ENCODE data around the gene KCNH2.
"Not testable (repeated sequence)": the region's sequence is repeated elsewhere in the genome, so short reads cannot be mapped to it uniquely, and the experiment has no call there.

Gene KCNH2

DNA sequence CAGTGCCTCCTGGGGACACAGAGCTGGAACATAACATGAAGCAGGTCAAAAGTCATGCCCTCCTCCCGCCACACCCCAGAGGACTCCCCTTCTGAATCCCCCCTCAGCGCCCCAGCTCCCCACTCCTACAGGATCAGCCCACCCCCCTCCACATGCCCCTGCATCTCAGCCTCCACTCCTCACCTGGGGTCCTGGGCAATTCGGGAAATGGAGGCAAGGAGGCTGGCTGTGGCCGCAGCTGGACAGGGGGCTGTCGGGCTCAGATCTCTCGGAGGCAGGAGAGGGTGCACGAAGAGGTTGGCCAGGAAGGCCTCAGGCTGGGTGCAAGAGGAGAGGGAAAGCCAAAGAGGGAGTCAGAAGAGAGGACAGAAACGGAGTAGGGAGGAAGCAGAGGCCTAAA, 38.4 kb upstream of the KCNH2 start:
- Histone ChIP-seq H3K4me1 (ENCODE audit: insufficient read depth, low read length) (peaks cover 18% of the 10 kb centered on the region), H3K36me3 (ENCODE audit: insufficient read depth, low read length) (no peaks in the 10 kb centered on the region), H3K9ac (ENCODE audit: low read depth, low read length) (no peak overlapping the region), H3K9me3 (ENCODE audit: control insufficient read depth, insufficient read depth, low read length) (peaks cover 4% of the 10 kb centered on the region; the same call in 1 of the 2 replicates)

DNA sequence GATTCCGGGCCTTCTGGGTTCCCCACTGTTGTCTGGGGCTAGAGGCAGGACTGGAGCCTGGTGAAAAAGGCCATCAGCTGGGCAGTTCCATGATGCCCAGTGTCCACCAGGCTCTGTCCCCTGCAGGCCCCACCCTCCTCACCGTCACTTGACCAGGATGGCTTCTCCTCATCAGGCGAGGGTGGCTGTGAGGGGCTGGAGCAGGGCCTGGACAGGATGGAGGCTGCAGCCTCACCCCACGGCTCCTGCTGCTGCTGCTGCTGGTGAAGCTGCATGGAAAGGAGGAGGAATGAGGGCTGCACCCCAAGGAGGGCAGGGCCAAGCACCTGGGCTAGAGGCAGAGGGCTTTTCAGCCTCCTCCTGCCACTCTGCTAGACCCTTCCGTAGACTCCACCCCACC, 37.8 kb upstream of the KCNH2 start:
- Histone ChIP-seq H3K9ac (ENCODE audit: low read depth, low read length) (no peak overlapping the region), H3K4me1 (ENCODE audit: insufficient read depth, low read length) (peaks cover 19% of the 10 kb centered on the region), H3K36me3 (ENCODE audit: insufficient read depth, low read length) (no peaks in the 10 kb centered on the region), H3K9me3 (ENCODE audit: control insufficient read depth, insufficient read depth, low read length) (peaks cover 4% of the 10 kb centered on the region; the same call in 1 of the 2 replicates)

DNA sequence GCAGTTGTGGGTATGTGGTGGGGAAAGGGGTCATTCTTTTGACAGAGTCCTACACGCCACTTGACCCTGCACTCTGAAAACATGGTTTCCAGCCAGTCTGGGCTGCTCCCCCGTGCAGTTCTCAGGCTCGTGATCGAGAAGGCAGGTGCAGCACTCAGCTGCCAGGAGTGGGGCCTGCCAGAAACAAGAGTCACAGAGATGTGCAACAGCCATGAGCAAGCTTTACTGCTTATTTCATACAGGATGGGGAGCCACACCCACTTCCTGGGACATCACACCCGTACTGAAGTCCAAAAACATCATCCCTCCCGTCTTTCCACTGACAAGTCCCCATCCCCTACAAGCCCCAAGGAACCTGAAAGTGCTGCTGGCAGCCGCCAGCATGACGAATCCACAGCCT, 36.8 kb upstream of the KCNH2 start:
- H3K4me1 ChIP-seq (ENCODE audit: insufficient read depth, low read length) = peaks cover 16% of the 10 kb centered on the region
- peaks cover 4% of the 10 kb centered on the region; the same call in 1 of the 2 replicates for H3K9me3 ChIP-seq (ENCODE audit: control insufficient read depth, insufficient read depth, low read length)
- H3K9ac ChIP-seq (ENCODE audit: low read depth, low read length) = no peak overlapping the region
- H3K36me3 ChIP-seq (ENCODE audit: insufficient read depth, low read length) = no peaks in the 10 kb centered on the region

DNA sequence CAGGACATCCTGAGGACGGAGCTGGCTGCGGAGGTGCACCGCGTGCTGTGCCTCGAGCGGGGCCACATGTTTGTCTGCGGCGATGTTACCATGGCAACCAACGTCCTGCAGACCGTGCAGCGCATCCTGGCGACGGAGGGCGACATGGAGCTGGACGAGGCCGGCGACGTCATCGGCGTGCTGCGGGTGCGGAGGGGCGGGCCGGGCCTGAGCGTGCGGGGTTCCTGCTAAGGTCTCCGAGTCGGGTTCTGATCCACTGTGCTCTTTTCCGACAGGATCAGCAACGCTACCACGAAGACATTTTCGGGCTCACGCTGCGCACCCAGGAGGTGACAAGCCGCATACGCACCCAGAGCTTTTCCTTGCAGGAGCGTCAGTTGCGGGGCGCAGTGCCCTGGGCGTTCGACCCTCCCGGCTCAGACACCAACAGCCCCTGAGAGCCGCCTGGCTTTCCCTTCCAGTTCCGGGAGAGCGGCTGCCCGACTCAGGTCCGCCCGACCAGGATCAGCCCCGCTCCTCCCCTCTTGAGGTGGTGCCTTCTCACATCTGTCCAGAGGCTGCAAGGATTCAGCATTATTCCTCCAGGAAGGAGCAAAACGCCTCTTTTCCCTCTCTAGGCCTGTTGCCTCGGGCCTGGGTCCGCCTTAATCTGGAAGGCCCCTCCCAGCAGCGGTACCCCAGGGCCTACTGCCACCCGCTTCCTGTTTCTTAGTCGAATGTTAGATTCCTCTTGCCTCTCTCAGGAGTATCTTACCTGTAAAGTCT, 35.8 kb upstream of the KCNH2 start:
- Histone ChIP-seq H3K36me3 (ENCODE audit: insufficient read depth, low read length) (no peaks in the 10 kb centered on the region), H3K9ac (ENCODE audit: low read depth, low read length) (peak overlapping the region; percentile 51; the same call in 1 of the 2 replicates), H3K4me1 (ENCODE audit: insufficient read depth, low read length) (peaks cover 14% of the 10 kb centered on the region), H3K9me3 (ENCODE audit: control insufficient read depth, insufficient read depth, low read length) (no peaks in the 10 kb centered on the region)

DNA sequence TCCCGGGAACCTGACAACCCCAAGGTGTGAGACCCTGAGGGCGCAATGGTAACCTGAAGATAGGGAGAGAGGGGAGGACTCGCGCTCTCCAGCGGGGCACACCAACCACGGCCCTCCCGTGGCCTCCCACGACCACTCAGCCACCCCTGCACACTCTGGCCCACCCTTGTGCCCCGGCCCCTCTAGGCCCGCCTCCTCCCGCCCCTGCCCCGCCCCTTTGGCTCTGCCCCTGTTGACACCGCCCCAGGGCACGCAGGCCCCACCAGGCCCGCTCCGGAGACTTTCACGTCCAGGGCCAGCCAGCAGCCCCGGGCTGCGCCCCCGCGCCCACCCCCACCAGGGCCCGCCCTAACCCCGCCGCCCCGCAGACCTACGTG, 35.2 kb upstream of the KCNH2 start:
- Histone ChIP-seq H3K9ac (ENCODE audit: low read depth, low read length) (peak overlapping the region; percentile 51; the same call in 1 of the 2 replicates), H3K36me3 (ENCODE audit: insufficient read depth, low read length) (no peaks in the 10 kb centered on the region), H3K9me3 (ENCODE audit: control insufficient read depth, insufficient read depth, low read length) (no peaks in the 10 kb centered on the region), H3K4me1 (ENCODE audit: insufficient read depth, low read length) (peaks cover 16% of the 10 kb centered on the region)

DNA sequence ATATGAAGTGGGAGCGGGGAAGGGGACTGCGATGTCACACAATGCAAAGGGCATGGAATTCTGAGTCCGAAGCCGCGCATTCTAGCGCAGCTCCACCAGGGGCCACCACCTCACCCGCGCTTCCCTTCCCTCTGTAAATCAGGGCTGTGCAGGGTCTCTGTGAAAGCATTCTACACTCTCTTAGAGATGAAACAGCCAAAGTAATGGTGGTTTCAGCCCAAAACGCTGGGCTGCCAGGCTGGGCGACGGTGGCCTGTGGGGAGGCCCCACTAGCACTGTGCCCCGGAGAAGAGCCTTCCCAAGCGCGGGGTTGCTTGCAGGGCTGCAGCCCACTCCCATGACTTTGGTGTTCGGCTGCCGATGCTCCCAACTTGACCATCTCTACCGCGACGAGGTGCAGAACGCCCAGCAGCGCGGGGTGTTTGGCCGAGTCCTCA, 34.8 kb upstream of the KCNH2 start:
- H3K9me3 ChIP-seq (ENCODE audit: control insufficient read depth, insufficient read depth, low read length) = no peaks in the 10 kb centered on the region
- no peaks in the 10 kb centered on the region for H3K36me3 ChIP-seq (ENCODE audit: insufficient read depth, low read length)
- H3K9ac ChIP-seq (ENCODE audit: low read depth, low read length) = peak overlapping the region; percentile 51; the same call in 1 of the 2 replicates
- H3K4me1 ChIP-seq (ENCODE audit: insufficient read depth, low read length) = peaks cover 20% of the 10 kb centered on the region

DNA sequence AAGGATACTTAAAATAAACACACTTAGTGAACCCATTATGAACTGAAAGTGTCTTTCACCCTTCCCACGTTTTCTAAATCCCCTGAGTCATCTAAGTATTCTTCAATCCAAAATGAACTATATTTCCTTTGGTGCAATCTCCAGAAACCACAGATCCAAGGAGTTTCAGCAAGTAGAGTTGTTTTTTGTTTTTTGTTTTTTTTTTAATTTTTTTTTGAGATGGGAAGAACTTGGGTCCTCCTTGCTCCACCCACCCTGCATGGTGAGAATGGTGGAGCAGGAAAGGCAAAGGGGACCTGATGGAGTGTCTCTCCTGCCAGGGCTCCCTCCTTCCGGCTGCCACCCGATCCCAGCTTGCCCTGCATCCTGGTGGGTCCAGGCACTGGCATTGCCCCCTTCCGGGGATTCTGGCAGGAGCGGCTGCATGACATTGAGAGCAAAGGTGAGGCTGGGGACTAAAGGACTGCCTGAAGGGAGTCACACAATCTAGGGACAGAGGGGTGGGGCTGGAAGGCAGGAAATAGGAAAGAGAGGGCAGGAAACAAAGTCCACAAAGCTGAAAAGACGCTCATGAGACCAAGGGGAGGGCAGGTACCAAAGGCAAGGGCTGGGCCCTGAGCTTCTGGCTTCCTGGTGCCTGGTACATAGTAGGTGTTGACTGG, 34.0 kb upstream of the KCNH2 start:
- Histone ChIP-seq H3K9me3 (ENCODE audit: control insufficient read depth, insufficient read depth, low read length) (no peaks in the 10 kb centered on the region), H3K9ac (ENCODE audit: low read depth, low read length) (peak overlapping the region; percentile 51; the same call in 1 of the 2 replicates), H3K4me1 (ENCODE audit: insufficient read depth, low read length) (peaks cover 27% of the 10 kb centered on the region), H3K36me3 (ENCODE audit: insufficient read depth, low read length) (no peaks in the 10 kb centered on the region)

DNA sequence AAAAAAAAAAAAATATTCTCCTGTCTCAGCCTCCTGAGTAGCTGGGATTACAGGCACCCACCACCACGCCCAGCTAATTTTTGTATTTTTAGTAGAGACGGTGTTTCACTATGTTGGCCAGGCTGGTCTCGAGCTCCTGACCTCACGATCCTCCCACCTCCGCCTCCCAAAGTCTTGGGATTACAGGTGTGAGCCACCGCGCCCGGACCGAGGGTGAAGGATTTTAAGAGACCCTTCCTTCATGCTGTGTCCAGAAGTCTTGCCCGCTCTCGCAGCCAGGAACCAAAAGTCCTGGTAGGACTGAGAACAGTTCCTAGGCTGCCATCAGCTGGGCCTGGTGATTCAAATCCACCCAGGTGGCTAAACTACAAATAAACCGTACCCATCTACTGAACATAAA, 33.5 kb upstream of the KCNH2 start:
- H3K4me1 ChIP-seq (ENCODE audit: insufficient read depth, low read length) = peaks cover 27% of the 10 kb centered on the region
- H3K9ac ChIP-seq (ENCODE audit: low read depth, low read length); H3K36me3 ChIP-seq (ENCODE audit: insufficient read depth, low read length); H3K9me3 ChIP-seq (ENCODE audit: control insufficient read depth, insufficient read depth, low read length): not testable (repeated sequence)

DNA sequence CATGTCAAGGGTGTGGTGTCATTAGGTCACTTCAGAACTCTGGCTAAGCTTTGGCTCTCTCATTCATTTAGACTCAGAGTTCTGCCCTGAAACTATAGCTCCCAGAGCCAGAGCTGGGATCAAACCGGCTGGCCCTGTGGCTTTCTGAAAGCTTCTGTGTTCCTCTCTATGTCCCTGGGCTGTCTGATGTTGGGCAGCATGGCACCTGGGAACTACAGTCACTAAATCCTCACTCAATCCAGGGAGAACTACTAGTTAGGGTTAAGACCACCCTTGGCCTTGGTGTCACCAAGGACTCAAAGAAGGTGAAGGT, 32.9 kb upstream of the KCNH2 start:
- Histone ChIP-seq H3K9ac (ENCODE audit: low read depth, low read length) (peak overlapping the region; percentile 49; the same call in 1 of the 2 replicates), H3K4me1 (ENCODE audit: insufficient read depth, low read length) (peaks cover 27% of the 10 kb centered on the region), H3K9me3 (ENCODE audit: control insufficient read depth, insufficient read depth, low read length) (no peaks in the 10 kb centered on the region), H3K36me3 (ENCODE audit: insufficient read depth, low read length) (no peaks in the 10 kb centered on the region)

DNA sequence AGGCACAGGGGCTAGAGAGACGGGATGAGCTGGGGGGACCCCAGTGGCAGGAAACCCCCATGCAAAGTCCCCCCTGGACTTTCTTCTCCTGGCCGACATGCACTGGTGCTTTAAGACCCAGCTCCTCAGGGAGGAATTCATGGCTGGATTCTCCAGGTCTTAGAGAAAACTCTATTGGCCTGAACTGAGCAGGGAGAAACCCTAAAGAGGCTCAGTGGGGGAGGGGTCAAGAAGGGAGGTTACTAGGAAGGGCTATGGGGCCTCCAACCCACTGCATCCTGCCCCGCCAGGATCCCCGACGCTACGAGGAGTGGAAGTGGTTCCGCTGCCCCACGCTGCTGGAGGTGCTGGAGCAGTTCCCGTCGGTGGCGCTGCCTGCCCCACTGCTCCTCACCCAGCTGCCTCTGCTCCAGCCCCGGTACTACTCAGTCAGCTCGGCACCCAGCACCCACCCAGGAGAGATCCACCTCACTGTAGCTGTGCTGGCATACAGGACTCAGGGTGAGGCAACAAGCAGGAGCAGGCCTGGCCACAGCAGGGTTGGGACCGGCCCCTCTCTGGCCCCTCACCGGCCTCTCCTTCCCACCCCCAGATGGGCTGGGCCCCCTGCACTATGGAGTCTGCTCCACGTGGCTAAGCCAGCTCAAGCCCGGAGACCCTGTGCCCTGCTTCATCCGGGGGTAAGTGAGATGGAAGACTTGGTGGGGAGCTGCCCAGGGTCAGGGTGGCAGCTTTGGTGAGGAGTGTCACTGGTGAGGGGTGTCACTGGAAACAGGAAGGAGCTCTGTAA, 32.4 kb upstream of the KCNH2 start:
- peak overlapping the region; percentile 49; the same call in 1 of the 2 replicates for H3K9ac ChIP-seq (ENCODE audit: low read depth, low read length)
- H3K9me3 ChIP-seq (ENCODE audit: control insufficient read depth, insufficient read depth, low read length) = no peaks in the 10 kb centered on the region
- H3K36me3 ChIP-seq (ENCODE audit: insufficient read depth, low read length) = no peaks in the 10 kb centered on the region
- peaks cover 27% of the 10 kb centered on the region for H3K4me1 ChIP-seq (ENCODE audit: insufficient read depth, low read length)

DNA sequence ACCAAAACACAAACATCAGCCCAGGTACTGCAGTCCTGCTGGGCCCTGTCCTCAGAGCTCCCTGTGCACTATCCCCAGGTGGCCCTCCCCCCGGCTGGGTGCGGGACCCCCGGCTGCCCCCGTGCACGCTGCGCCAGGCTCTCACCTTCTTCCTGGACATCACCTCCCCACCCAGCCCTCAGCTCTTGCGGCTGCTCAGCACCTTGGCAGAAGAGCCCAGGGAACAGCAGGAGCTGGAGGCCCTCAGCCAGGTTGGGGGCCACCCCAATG, 31.9 kb upstream of the KCNH2 start:
- Histone ChIP-seq H3K4me1 (ENCODE audit: insufficient read depth, low read length) (peaks cover 27% of the 10 kb centered on the region), H3K9ac (ENCODE audit: low read depth, low read length) (peak overlapping the region; percentile 49; the same call in 1 of the 2 replicates)

DNA sequence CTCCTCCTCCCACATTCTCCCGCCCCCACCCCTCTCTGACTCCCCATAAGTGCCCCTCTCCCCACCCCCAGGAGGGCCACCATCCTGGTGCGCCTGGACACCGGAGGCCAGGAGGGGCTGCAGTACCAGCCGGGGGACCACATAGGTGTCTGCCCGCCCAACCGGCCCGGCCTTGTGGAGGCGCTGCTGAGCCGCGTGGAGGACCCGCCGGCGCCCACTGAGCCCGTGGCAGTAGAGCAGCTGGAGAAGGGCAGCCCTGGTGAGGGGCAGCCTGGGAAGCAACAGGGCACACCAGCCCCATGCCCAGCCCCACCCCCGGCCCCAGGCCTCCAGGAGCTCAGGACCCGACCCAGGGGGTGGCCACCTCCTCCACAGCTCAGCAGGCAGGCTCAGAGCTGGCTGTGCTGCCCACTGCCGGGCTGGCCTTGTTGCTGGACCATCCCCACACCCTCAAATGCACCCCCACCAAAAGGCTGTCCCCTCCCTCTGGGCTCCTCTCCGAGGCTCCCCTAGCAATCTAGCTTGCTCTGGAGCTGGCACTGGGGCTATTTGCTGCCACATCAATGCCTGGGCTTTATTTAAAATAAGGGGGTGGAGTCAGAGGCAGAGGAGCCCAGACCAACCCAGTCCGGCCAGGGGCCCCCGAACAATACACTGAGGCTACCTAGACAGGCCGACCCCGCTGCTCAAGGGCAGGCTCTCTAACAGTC, 31.4 kb upstream of the KCNH2 start:
- H3K9ac ChIP-seq (ENCODE audit: low read depth, low read length) = peak overlapping the region; percentile 49; the same call in 1 of the 2 replicates
- peaks cover 27% of the 10 kb centered on the region for H3K4me1 ChIP-seq (ENCODE audit: insufficient read depth, low read length)
- no peaks in the 10 kb centered on the region for H3K36me3 ChIP-seq (ENCODE audit: insufficient read depth, low read length)
- no peaks in the 10 kb centered on the region for H3K9me3 ChIP-seq (ENCODE audit: control insufficient read depth, insufficient read depth, low read length)

More for the DNA sequence above, 31.9 kb upstream of the KCNH2 start:
- Histone ChIP-seq H3K9me3 (ENCODE audit: control insufficient read depth, insufficient read depth, low read length) (no peaks in the 10 kb centered on the region), H3K36me3 (ENCODE audit: insufficient read depth, low read length) (no peaks in the 10 kb centered on the region)

DNA sequence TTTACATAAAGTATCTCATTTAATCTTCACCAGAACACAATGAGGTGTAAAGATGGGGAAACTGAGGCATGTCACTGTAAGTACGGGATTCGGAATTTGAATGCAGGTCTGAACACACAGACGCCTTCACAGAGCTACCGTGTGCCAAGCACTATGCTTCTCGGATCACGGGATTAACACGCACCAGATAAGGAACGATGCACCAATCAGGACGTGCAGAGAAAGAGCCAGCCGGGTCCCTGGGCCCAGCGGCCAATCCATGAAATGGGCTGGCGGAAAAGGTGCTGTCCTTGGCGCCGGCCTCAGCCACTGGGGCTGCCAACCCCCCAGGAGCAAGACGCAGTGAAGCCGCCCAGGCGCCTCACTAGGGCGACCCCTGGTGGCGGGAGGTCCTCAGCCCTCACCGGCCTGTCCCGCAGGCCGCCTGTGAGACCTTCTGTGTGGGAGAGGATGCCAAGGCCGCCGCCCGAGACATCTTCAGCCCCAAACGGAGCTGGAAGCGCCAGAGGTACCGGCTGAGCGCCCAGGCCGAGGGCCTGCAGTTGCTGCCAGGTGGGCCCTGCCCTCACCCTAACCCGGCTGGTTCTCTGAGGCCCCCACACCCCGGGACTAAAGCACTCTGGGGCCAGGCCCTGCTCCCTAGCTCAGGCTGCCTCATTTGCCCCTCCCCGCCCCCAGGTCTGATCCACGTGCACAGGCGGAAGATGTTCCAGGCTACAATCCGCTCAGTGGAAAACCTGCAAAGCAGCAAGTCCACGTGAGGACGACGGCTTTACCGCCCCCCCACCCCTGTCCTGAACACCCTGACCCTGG, 30.6 kb upstream of the KCNH2 start:
- H3K36me3 ChIP-seq (ENCODE audit: insufficient read depth, low read length) = no peaks in the 10 kb centered on the region
- no peaks in the 10 kb centered on the region for H3K9me3 ChIP-seq (ENCODE audit: control insufficient read depth, insufficient read depth, low read length)
- peaks cover 27% of the 10 kb centered on the region for H3K4me1 ChIP-seq (ENCODE audit: insufficient read depth, low read length)
- H3K9ac ChIP-seq (ENCODE audit: low read depth, low read length) = peak overlapping the region; percentile 34; the same call in 1 of the 2 replicates

All from ES-I3 (cell line).